ENCODE data around the gene KLHL29.
A peak's percentile ranks its signal among the peaks of the same experiment; 100 is the strongest.

Gene KLHL29

DNA sequence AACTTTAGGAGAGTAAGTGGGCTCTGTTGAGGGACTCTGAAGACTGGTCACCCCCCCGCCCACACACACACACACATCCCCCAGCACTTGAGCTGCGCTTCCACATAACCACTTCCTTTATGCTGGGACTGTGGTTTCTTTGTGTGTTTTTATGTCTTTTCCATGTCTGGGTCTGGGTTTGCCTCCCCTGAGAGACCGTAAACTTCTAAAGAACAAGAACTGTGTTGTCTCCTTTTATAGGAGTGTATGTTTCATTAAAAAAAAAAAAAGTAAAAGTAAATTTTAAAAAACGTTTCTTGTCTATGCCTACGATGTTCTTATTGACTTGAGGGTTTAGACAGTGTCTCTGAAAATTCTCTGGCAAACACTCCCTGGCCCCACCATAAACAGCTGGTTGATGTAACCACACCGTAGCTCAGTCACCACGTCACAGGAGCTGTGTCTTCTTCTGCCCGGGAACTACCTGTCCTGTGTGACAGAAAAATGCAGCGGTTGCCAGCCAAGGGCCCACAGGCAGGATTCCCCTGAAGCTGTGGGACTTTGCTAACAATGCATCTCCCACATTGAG lies 68.0 kb downstream of the KLHL29 start:
- DNase-seq: peak in 1 of 5 experiments; percentile 54

DNA sequence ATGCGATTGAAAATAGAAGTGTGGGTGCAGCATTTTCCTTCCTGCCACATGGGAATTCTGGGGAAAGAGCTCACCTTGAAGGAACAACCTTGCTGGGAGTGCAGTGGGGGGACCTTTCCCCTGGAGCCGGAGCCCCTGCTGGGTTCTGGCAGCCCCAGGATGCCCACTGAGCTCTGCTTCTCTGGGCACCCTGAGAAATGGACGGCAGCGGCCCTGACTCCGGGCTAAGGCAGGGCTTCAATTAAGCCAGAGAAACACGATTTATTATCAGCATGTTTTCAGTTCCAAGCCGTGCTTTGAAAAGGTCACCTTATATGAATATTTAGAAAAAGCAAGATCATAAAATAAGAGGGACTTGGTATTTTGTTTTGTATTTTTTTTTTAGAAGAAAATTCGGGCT lies 68.5 kb downstream of the KLHL29 start:
- DNase-seq: no peak

DNA sequence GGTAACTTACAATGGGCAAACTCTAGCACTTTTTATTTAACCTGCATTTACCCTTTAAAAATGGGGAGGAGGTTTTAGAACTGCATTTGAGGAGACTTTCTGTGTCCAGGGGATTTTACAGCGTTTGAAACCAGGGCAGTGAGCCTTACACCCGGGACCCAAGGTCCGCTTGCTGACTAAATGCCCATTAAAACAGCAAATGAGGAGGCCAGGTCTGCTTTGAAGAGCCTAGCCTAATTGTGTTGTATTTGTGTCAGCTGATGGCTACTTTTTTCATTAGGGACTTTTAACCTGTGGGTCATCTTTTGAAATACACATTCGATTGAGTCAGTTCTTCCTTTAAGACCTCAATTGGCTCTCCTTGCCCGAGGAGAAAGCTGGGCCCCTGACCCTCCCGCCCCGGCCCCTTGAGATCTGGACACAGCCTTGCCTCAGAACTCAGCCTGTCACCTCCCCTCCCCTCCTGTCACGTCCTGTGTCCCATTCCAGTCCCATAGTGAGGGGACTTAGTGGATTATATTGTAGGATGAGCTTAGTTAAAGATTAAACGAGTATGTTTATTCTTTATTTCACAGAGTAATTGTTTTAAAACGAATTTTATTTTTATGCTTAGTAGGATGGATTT lies 69.0 kb downstream of the KLHL29 start:
- no peak for DNase-seq

DNA sequence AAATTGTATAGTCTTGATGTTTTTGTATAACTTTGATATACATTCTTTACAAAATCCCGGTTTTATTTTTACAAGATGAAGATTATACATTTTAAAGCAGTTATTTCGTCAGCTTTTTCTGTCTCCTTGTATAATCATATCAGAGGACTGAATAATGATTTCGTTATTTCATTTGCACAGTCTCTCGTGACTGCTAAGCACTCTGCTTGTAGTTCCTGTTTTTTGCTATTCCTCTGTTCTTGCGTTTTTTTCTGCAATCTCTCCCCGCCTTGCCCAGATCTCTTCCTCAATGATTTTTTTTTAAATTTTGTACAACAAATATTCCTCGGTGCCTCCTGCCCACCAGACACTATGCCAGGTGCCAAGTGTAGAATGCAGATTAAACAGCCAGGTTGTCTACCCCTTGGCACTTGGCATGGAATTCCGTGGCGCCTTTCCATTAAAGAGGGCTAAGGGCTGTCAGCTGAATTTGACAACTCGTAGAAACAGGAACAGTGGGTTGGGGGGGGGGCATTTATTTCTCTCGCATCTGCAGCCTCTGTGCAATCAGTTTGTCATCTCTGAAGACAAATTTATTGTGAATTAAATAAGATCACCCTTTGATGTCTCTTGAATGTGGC lies 69.6 kb downstream of the KLHL29 start:
- no peak for DNase-seq

DNA sequence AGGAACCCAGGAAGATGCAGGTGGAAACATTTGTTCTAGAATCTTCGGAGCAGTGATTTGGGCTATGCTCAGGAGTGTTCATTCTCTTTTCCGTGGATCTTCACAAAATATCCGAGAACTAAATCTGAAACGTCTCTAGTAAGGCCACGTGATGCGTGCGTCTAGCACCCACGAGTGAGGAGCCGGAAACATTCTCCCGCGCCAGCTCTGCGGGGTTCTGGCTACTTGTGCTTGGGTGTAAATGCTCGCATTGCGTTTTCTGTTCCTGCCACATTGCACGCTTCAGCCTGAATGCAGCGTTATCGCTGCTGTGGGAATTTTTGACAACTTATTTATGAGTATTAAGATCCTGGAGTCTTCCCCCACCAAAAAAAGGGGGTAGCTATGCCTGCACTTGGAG lies 71.4 kb downstream of the KLHL29 start:
- no peak for DNase-seq

DNA sequence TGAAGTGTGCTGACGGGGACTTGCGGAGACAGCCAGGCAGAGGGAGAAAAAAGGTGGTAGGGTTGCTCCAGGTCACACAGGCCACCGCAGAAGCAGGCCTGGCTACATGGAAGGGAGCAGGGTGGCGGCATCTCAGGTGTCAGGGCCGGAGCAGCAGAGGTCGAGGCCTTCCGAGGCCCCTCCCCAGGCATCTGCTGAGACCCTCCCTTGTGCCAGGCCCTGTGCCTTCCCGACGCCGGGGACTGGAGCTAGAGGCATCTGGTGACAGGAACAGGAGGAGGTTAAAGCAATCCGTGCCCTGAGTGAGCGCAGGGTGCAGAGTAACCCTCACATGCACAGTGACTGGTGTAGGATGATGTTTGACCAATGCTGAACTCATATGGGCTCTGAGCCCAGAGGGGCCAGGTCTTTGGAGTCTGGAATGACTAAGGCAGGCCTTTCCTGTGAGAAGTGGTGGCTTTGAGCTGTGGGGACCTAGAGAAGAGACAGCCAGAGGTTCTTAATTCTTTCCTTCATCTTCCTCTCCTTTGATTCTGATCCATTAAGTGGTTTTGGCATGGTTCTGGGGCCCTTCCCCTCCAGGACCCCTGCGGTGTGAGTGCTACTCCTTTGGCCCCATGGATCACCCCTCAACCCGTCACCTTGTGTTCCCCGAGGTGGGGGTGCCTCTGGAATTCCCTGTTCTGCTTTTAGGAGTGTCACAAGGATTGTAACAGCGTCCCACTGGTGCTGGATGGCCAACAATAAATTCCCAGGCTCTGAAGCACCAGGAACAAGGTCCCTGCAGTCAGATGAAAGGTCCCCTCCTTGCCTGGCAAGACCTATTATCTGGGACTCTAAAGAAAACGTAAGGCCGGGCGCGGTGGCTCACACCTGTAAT lies 72.1 kb downstream of the KLHL29 start:
- no peak for DNase-seq

DNA sequence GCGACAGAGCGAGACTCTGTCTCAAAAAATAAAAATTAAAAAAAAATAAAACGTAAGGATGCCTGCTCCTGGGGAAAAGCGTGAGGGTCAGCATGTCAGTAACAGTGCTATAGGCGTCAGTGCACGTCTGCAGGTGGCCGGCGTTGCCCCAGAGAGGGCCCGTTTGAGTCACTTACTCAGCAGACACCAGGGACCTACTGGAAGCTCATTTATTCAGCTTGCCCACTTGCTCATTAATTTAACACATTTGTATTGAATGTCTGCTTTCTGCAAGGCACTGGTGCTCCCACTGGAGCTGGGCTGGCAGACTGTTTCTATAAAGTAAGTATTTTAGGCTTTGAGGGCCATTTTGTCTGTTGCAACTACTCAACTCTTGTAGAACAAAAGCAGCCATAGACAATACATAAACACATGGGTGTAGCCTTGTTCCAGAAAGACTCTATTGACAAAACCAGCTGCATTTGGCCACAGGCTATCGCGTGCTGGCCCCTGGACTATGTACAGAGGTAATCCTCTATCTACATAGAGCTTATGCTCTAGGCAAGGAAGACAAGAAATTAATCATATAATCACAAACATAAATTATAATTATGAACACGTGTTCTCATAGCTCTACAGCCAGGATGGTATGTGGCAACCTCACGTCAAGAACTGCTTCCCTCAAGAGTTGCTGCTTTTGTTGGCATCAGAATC lies 73.2 kb downstream of the KLHL29 start:
- DNase-seq: no peak

DNA sequence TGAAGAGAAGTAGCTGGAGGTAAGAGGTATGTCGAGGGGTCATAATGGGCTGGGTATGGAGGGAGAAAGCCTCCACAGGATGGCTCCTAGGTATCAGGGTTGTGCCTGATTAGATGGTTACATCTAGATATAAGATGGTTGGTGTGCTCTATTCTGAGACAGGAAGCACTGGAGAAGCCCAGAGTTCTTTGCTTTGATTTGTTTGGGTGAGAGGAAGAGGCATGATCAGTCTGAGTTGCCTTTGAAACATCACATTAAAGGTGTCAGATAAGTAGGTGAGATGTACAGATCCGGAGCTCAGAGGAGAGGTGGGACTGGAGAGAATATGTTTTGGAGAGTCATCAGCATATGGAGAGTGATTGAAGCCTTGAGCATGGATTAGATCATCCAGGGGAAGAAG lies 74.1 kb downstream of the KLHL29 start:
- DNase-seq: no peak

DNA sequence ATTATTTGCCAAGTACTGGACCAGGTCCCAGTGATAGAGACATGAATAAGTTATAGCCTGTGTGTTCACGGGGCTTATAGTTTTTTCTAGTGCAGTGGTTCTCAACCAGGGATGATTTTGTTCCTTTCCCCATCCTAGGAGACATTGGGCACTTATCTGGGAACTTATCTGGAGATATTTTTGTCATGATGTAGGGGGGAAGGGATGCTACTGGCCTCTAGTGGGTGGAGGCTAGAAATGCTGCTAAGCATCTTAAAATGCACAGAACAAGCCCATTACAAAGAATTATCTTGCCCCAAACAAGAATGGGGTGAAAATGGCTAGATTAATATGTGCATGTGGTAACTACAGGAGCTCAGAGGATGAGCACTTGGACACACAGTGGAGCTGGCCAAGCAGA lies 75.2 kb downstream of the KLHL29 start:
- DNase-seq: no peak

DNA sequence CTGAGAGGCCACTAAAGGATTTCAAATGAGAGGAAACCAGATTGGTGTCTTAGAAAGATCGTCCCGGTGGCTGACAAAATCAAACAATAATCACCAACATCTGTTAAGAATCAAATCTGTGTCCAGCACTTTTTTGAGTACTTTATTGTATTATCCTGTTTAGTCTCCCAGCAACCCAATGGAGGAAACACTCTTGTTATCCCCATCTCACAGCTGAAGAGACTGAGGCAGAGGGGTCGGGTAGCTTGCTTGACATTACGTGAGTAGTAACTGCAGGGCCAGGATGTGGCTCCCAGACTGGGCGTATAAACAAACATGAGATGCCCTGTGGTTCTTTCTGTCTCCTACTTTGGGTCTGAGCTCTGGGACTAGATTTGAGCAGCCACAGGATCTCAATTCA lies 76.0 kb downstream of the KLHL29 start:
- DNase-seq: no peak

DNA sequence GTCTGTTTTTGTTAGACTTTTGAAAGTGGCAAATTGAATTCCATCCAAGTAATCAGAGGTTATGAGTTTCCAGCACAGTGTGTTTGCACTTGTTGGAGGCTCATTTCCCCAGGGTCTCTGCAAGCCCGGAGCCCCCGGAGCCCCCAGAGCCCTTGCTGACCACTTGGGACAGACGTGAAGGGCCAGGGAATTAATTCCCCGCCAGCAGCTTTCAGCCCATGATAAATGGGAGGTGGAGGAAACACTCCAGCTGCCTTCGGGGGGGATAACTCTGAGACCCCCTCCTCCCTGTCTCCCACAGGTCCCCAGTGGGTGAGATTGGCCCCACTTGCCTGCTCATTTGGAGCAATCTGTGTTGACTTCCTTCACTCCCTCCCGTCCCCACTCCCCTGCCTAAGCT lies 79.2 kb downstream of the KLHL29 start:
- no peak for DNase-seq

DNA sequence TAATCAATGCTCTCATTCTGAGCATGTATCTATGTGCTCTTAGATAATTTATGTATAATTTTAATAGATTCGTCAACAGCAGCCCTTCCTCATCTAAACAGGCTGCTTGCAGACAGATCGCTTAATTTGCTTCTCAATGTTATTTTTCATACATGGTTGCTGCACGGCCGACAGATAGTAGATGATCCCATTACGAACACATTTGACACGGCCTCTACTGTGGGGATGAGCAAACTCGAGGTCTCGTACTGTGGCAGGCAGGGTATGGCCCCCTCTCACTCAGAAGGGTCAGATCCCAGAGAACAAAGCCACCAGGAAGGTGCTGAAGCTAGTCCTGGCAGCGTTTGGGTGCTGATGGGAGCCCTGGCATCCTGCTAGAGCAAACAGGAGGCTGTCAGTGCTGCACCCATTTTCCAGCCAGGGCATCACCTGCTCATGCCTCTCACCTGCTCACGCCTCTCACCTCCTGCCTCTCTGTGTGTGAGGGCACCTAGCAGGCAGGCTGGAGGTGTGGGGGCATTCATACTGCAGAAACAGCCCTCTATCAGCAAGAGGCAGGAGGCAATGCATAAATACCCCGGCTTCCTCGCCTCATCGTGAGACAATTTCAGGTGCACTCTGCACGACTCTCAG lies 80.0 kb downstream of the KLHL29 start:
- no peak for DNase-seq

DNA sequence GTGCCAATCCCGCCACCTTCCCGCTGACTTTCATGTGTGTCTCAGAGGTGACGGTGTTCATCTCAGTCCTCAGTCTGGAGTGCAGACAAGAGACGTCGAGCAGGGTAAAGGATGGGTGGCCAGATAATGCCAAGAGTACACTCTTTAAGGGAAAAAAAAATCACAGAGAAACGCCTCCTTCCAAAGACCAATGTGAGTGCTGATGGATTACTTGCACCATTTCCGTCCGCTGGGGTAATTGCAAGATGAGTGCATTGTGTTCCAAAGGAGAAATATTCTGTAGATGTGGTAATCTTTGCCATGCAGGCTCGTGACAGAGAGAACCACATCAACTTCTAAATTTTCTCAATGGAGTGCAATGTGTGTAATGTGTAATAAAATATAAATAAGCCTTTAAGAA lies 81.0 kb downstream of the KLHL29 start:
- no peak for DNase-seq

DNA sequence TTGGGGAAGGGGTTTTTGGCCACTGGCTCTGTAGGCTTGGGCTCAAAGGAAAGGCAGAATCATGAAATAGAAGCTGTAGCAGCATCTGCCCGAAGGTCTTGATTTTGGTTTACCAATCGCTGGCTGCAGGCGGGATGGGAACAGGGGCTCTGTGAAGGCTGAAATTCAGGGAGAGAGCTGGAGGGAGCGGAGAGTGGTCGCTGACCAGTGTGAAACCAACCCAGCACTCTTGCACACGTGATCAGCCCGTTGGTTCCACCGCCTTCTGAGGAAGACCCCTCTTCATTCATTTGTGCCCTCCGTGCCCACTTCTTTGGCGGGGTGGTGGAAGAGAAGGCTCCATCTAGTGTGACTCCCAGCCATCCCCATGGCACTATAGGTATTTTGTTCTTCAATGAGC lies 82.6 kb downstream of the KLHL29 start:
- no peak for DNase-seq

DNA sequence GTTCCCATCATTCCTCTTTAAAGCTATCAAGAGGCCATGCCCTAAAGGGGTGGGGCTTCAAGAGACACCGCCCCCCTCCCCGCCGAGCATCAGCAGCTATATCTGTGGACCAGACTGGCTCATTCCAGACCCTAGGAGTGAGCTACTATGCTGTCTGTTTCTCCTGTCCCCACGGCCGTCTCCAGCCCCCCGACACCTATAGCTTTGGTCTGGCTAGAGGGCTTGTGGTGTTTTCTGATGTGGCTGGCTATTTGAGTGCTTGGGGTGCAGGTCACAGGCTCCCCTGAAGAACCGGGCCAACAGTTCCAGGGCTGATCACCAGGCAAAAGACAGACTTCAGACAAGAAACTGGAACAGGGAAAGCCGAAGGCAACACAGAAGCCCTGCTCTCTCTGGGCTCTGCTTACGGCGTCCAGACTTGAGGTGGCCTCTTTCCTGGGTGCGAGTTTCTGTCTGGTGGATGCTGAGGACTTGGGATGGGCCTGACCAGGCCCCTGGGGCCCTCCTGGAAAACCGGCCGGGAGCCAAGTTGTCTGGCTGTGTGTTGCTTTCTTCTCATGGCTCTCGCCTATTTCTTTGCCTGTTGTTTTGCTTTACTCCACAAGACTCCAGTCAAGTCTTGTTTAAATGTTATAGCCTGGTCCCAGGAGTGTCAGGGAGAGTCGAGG lies 83.6 kb downstream of the KLHL29 start:
- no peak for DNase-seq

DNA sequence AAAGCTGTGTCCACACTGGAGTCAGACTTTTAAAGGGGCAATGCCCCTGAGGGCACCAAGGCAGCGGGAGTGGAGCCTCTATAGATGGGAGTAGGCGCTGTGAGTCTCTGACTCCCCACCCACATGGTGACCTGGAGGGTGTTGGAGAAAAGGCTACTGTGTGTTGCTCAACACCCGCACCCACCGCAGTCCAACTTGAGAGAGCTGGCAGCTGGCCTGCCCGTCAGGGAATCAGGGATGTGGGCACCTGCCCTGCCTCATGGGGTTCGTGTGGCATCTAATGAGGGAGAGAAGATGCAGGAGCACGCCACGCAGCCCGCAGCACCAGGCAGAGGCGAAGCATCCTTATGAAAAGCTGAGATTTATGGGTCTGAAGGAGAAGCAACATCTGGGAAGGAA lies 84.2 kb downstream of the KLHL29 start:
- no peak for DNase-seq

DNA sequence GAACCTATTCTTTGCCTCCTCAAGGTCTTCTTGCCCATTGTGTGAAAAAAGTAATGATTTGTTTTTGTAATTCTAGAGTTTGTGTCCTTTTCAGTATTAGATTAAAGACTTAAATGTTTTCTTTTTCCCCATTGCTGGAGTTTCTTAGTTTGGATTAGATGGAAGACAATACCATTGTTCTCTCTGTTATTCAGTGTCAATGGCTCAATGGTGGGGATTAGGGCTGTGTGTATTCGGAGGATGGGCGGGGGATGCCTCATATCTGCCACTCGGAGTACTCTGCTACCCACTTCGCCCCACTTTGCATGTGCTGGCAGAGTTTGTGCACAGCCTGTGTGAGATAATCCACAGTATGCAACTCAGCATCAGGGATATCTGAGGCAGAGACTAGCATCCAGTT lies 90.1 kb downstream of the KLHL29 start:
- DNase-seq: no peak

DNA sequence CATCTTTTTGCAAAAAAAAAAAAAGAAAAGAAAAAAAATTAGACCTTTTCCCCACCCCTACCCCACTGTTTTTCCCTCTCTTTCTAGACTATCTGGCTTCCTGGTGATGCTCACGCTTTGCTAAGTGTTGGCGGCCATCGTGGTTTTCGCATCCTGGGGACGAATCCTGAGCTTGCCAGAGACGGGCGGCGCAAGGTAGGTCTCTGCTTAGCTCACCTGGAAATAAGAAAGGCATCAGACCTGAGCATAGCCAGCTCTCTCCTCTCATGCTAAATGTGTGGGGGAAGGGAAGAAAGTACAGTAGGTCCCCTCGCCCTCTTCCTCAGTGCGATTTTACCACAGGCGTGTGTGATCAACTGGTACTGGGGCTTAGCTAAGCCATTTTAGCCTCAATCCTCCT lies 90.5 kb downstream of the KLHL29 start:
- no peak for DNase-seq

DNA sequence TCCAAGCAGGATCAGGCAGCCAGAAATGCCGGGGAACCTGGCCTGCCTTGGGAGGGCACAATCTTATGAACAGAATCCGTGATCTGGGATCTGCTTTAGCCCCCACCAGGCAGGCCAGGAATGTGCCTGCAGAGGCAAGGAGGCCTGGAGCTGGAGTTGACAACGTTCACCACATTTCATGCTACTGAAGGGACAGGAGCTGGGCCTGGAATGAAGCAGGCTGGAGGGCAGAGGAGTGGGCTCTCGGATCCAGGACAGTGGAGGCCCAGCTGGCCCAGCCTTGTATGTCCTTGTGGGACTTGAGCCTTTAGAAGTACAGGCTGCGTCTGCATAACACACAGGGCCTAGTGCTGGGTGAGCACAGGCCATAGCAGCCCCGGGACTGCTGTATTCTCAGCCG lies 91.8 kb downstream of the KLHL29 start:
- DNase-seq: no peak

DNA sequence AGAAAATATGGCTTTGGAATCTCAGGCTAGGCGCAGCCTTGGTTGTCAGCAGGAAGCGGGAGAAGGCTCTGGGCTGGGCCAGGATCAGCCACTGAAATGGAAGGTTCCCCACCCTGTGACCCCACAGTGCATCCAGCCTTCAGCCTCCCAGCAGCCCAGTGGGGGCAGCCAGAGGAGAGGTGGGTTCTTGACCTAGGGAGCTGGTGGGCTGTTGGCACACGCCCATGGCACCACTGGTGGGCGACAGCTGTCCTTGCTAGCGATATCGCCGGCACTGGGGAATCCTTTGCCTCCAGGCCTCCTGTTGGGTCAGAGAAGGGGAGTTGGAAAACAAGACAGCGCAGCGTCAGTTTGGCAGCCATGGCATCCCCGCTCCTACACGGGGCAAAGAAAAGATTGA lies 92.4 kb downstream of the KLHL29 start:
- no peak for DNase-seq

DNA sequence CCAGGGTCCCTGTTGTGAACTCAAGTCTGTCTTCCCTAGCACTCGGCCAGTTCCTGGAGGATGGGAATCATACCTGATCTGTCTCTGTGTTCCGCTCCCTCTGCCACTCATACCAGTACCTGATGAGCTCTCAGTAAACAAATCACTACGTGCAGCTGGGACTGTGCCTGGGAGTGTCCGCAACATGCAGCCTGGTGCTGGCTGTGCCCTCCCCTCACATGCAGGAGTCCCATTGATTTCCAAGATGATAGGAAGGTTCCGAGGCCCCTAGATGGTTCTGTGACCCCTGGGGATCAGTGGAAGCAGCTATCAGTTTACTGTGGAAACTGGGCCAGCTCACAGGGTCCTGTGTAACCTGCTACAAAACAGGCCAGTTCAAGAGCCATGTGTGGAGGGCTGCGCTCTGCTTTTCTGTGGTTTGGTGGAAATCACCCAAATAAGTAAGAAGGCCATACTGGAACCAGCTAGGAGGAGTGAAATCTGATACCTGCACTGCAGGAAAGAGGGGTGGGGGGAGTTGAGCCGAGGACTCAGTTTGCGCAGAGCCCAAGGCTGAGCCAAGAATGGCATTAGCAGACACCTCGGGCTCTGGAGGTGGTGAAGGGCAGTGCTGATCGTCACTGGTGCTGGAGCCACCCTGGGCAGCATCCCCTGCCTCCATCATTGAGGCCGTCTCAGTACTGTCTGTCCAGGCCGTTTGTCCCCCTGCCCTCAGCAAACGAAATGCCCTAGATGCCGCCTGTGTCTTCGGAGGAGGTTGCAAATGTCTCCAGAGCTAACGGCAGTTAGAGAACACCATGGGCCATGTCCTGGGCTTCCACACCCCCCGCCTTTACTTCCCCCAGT lies 93.3 kb downstream of the KLHL29 start:
- no peak for DNase-seq
